ENCODE data around the gene GRPEL2. TPM values are rescaled to one million over a fixed set of nuclear protein-coding genes. Genes with fewer than 3 reads are reported as not detected.

Gene GRPEL2
- total RNA-seq, 2 donors from 2014 or later = 14.5 to 16.4 TPM

DNA sequence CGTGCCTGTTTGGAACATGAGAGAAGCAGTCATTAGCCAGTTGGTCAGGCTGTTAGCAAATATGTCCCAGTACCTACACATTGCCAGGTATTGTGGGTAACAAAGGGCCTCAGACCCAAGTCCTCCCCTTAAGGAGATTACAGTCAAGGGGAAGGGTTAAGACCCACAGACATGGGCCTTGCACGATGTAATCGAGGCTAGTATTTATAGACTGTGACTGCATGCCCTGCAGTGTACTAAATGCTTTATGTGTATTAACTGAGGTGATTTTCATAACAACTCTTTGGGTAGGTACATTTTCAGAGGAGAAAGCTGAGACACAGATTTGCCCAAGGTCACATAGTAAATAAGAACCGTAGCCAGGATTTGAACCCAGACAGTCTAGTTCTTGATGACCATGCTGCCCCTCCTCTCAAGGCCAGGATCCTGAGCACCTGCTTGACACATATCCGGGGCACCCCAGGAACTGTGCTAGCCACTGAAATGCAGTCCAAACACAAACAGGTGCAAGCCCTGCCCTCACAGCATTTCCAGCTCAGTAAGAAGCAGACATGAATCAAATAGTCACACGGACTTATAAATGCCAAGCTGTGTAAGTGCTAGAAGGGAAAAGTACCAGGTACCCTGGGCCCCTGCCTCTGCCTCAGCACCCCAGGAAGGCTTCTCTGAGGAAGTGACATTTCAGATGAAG is 32.0 kb upstream of the GRPEL2 start:
- DNase-seq = no peak
- Histone ChIP-seq H3K27ac (no peak overlapping the region), H3K9me3 (no peaks in the 10 kb centered on the region), H3K27me3 (no peaks in the 10 kb centered on the region), H3K36me3 (no peaks in the 10 kb centered on the region), H3K4me3 (no peak overlapping the region), H3K9ac (ENCODE audit: low read depth in 2 of 2, low read length in 2 of 2) (no peak overlapping the region), H3K4me1 (no peaks in the 10 kb centered on the region)
- intact Hi-C loops (cut with DNase I) = no loop called here
- TF ChIP-seq, protein P1, sequence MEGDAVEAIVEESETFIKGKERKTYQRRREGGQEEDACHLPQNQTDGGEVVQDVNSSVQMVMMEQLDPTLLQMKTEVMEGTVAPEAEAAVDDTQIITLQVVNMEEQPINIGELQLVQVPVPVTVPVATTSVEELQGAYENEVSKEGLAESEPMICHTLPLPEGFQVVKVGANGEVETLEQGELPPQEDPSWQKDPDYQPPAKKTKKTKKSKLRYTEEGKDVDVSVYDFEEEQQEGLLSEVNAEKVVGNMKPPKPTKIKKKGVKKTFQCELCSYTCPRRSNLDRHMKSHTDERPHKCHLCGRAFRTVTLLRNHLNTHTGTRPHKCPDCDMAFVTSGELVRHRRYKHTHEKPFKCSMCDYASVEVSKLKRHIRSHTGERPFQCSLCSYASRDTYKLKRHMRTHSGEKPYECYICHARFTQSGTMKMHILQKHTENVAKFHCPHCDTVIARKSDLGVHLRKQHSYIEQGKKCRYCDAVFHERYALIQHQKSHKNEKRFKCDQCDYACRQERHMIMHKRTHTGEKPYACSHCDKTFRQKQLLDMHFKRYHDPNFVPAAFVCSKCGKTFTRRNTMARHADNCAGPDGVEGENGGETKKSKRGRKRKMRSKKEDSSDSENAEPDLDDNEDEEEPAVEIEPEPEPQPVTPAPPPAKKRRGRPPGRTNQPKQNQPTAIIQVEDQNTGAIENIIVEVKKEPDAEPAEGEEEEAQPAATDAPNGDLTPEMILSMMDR (IDR thresholded peaks at IDR 0.05) = no peak

GRCh38 chr5:149314571-149315111 is 30.7 kb upstream of the GRPEL2 start:
- Histone ChIP-seq H3K9me3 (no peaks in the 10 kb centered on the region), H3K27ac (no peak overlapping the region), H3K4me3 (no peak overlapping the region), H3K27me3 (no peaks in the 10 kb centered on the region), H3K9ac (ENCODE audit: low read depth in 2 of 2, low read length in 2 of 2) (no peak overlapping the region), H3K36me3 (no peaks in the 10 kb centered on the region), H3K4me1 (no peaks in the 10 kb centered on the region)
- TF ChIP-seq, protein P1 (IDR thresholded peaks at IDR 0.05) = no peak
- DNase-seq = no peak
- intact Hi-C loops (cut with DNase I) = loop anchor here (5.0 kb wide), 2 partner anchors 53 to 118 kb away; no protein-coding TSS in a partner anchor

DNA sequence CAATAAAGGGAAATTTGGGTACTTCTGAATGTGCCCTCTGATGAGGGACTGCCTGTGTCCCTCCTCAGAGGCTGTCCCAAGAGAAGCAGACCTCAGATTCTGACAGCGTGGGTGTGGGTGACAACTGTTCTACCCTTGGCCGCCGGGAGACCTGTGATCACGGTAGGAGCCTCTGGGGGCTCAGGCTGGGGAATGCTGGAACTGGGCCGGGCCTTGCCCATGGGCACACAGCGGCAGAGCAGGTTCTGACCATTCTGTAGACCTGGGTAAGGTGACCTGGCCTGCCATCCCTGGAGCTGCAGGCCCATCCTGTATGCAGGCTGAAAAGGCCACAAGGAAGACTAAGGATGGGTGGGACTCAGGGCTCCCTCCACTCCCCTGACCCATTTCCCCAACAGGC is 29.5 kb upstream of the GRPEL2 start:
- no peak overlapping the region for H3K9ac ChIP-seq (ENCODE audit: low read depth in 2 of 2, low read length in 2 of 2)
- intact Hi-C loops (cut with DNase I) = loop anchor here (5.0 kb wide), 2 partner anchors 52 to 117 kb away; no protein-coding TSS in a partner anchor
- no peak for DNase-seq

GRCh38 chr5:149317281-149318048 is 27.8 kb upstream of the GRPEL2 start:
- H3K36me3 ChIP-seq = no peaks in the 10 kb centered on the region
- no peak overlapping the region for H3K27ac ChIP-seq
- DNase-seq = peak; percentile 41
- H3K9me3 ChIP-seq = no peaks in the 10 kb centered on the region
- intact Hi-C loops (cut with DNase I) = loop anchor here (5.0 kb wide), 2 partner anchors 50 to 115 kb away; no protein-coding TSS in a partner anchor
- no peak overlapping the region for H3K4me3 ChIP-seq
- no peaks in the 10 kb centered on the region for H3K27me3 ChIP-seq
- peak overlapping the region in 1 of 2 donors; percentile 8 for H3K9ac ChIP-seq (ENCODE audit: low read depth in 2 of 2, low read length in 2 of 2)
- TF ChIP-seq, protein P1 (IDR thresholded peaks at IDR 0.05) = peak; percentile 75
- H3K4me1 ChIP-seq = peaks cover 10% of the 10 kb centered on the region

More for the DNA sequence above, 29.5 kb upstream of the GRPEL2 start:
- peaks cover 6% of the 10 kb centered on the region for H3K4me1 ChIP-seq
- no peaks in the 10 kb centered on the region for H3K36me3 ChIP-seq
- H3K4me3 ChIP-seq = no peak overlapping the region
- H3K27me3 ChIP-seq = no peaks in the 10 kb centered on the region
- TF ChIP-seq, protein P1 (IDR thresholded peaks at IDR 0.05) = no peak
- no peak overlapping the region for H3K27ac ChIP-seq
- H3K9me3 ChIP-seq = no peaks in the 10 kb centered on the region

DNA sequence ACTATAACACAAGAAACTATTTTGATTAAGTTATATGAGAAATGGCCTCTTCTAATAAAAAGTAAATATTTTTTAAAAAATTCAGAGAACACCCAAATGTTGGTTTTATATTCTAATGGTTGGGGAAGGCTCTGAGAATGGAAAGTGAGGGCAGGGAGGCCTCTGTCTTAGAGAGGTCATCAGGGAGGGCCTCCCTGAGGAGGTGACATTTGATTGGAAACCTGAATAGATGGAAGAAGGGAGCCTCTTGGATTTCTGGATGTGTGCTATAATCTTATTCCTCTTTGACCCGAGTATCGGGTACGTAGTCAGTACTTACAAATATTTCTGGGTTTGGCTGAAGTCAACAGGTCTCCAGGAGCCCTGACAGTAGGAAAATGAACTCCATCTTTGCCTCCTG is 26.1 kb upstream of the GRPEL2 start:
- DNase-seq = no peak
- H3K9ac ChIP-seq (ENCODE audit: low read depth in 2 of 2, low read length in 2 of 2) = no peak overlapping the region
- H3K36me3 ChIP-seq = no peaks in the 10 kb centered on the region
- H3K4me1 ChIP-seq = peaks cover 10% of the 10 kb centered on the region
- TF ChIP-seq, protein P1 (IDR thresholded peaks at IDR 0.05) = no peak
- intact Hi-C loops (cut with DNase I) = loop anchor here (5.0 kb wide), 2 partner anchors 48 to 113 kb away; no protein-coding TSS in a partner anchor
- no peaks in the 10 kb centered on the region for H3K27me3 ChIP-seq
- no peak overlapping the region for H3K4me3 ChIP-seq
- H3K9me3 ChIP-seq = no peaks in the 10 kb centered on the region
- no peak overlapping the region for H3K27ac ChIP-seq

Measured in colonic mucosa (tissue), 4 donors.